Measurements from ENCODE around the gene ARMCX2. TPM values are rescaled to one million over a fixed set of nuclear protein-coding genes. Genes with fewer than 3 reads are reported as not detected.
A peak's percentile ranks its signal among the peaks of the same experiment; 100 is the strongest.

Gene ARMCX2
- total RNA-seq (10 to 100 TPM; 46.6 to 54.6 (median 50.3) TPM), polyA plus RNA-seq (27.7 TPM)
- long read RNA-seq, donor 1, transcript ARMCX2-213 (3 exons, 195 nt), result minor isoform, 6 of 114 reads
- long read RNA-seq, donor 1, transcript ARMCX2-204 (5 exons, 914 nt), result major isoform, 17 of 114 reads
- long read RNA-seq, donor 1, transcript ARMCX2-211 (6 exons, 612 nt), result minor isoform, 7 of 114 reads
- long read RNA-seq, donor 1, transcript ARMCX2-203 (6 exons, 2,674 nt), result minor isoform, 13 of 114 reads
- long read RNA-seq, donor 1, partial matches to known transcripts, result 16 of 114 reads
- long read RNA-seq, donor 1, other reads (novel, unspliced or antisense), result 49 of 114 reads
- long read RNA-seq, donor 2, transcript ARMCX2-203 (6 exons, 2,674 nt), result major isoform, 10 of 48 reads
- long read RNA-seq, donor 2, transcript ARMCX2-204 (5 exons, 914 nt), result minor isoform, 6 of 48 reads
- long read RNA-seq, donor 2, partial matches to known transcripts, result 8 of 48 reads
- long read RNA-seq, donor 2, other reads (novel, unspliced or antisense), result 12 of 48 reads
- long read RNA-seq, donor 3, transcript ARMCX2-208 (6 exons, 758 nt), result minor isoform, 24 of 308 reads
- long read RNA-seq, donor 3, transcript ARMCX2-211 (6 exons, 612 nt), result minor isoform, 17 of 308 reads
- long read RNA-seq, donor 3, transcript ARMCX2-203 (6 exons, 2,674 nt), result major isoform, 93 of 308 reads
- long read RNA-seq, donor 3, transcript ARMCX2-213 (3 exons, 195 nt), result minor isoform, 26 of 308 reads
- long read RNA-seq, donor 3, partial matches to known transcripts, result 19 of 308 reads
- long read RNA-seq, donor 3, other reads (novel, unspliced or antisense), result 99 of 308 reads
- long read RNA-seq, donor 4, transcript ARMCX2-203 (6 exons, 2,674 nt), result major isoform, 9 of 70 reads
- long read RNA-seq, donor 4, partial matches to known transcripts, result 15 of 70 reads
- long read RNA-seq, donor 4, other reads (novel, unspliced or antisense), result 36 of 70 reads

- no peaks in the 10 kb centered on the region for H3K9me3 ChIP-seq (ENCODE audit: control insufficient read depth, low read length)
- intact Hi-C loops (cut with DNase I), result no loop called here
- under 1% methylated on average over 22 of the region's 22 CpGs for WGBS
- ATAC-seq, result peak; percentile 91 to 92
- peak within 1 kb of the TSS; percentile 61 for H3K27ac ChIP-seq (ENCODE audit: low read length)
- H3K4me3 ChIP-seq (ENCODE audit: low read length), result peak within 1 kb of the TSS; percentile 89
- H3K4me1 ChIP-seq (ENCODE audit: control insufficient read depth, insufficient read depth, low read length), result peaks cover 2% of the 10 kb centered on the region
- H3K27me3 ChIP-seq (ENCODE audit: control insufficient read depth, insufficient read depth), result no peaks in the 10 kb centered on the region
- peak; percentile 70 to 85 (median 83) for DNase-seq
These were observed at the start of gene ARMCX2 for GRCh38 chrX:101659601-101660063. TSS of gene ARMCX2 (minus strand) at chrX:101659850. CDS start at chrX:101657588, 2,262 bp downstream.

- no peaks in the 10 kb centered on the region for H3K9me3 ChIP-seq (ENCODE audit: control insufficient read depth, low read length)
- ATAC-seq (no peak), DNase-seq (no peak)
- WGBS, result 70% methylated on average over 3 of the region's 3 CpGs
- no peaks in the 10 kb centered on the region for H3K4me1 ChIP-seq (ENCODE audit: control insufficient read depth, insufficient read depth, low read length)
- no peaks in the 10 kb centered on the region for H3K27me3 ChIP-seq (ENCODE audit: control insufficient read depth, insufficient read depth)
- H3K4me3 ChIP-seq (ENCODE audit: low read length), result no peak overlapping the region
- intact Hi-C loops (cut with DNase I), result no loop called here
- no peak overlapping the region for H3K27ac ChIP-seq (ENCODE audit: low read length)
These were observed 49.7 kb upstream of the ARMCX2 start for GRCh38 chrX:101709384-101709783.

DNA sequence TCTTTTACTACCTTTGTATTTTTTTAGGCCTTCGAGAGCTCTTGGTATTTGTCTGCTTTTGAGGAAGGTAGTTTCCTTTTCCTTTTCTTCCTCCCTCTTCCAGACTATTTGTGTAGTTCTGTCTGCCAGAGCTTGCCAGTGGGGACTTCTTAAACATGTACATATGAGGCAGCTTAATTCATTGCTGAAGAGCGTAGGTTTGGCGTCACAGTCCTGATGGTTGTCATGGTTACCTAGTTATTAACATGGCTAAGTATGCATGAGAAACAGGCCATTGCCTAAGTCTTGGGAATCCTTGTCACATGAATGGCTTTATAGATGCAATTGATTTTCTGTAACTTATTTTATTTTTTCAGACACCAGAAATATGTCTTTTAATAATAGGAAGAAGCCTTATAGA is 48.5 kb upstream of the ARMCX2 start:
- 53% methylated on average over 3 of the region's 3 CpGs for WGBS
- no peak for ATAC-seq
- H3K4me1 ChIP-seq (ENCODE audit: control insufficient read depth, insufficient read depth, low read length), result no peaks in the 10 kb centered on the region
- H3K4me3 ChIP-seq (ENCODE audit: low read length), result no peak overlapping the region
- no peaks in the 10 kb centered on the region for H3K27me3 ChIP-seq (ENCODE audit: control insufficient read depth, insufficient read depth)
- no peak for DNase-seq
- intact Hi-C loops (cut with DNase I), result no loop called here
- H3K27ac ChIP-seq (ENCODE audit: low read length), result no peak overlapping the region
- no peaks in the 10 kb centered on the region for H3K9me3 ChIP-seq (ENCODE audit: control insufficient read depth, low read length)

DNA sequence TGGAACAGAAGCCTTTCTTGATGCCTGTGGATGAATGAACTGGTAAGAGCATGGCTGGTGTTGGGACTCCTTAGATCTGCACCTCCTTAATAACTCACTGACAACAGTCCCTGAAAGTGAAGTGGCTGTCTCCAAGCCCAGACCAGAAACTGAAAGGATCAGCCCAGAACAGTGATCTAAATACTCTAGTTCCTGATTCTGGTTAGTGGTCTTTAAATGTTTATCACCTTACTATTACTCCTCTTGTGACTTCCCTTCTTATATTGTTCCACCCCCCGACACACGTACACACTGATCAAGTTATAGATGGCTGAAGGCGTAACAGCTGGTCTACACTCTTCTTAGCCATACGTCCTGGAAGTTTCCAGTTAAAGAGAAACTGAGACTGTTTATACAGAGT is 33.8 kb upstream of the ARMCX2 start:
- ATAC-seq, result no peak
- intact Hi-C loops (cut with DNase I), result no loop called here
- no peaks in the 10 kb centered on the region for H3K9me3 ChIP-seq (ENCODE audit: control insufficient read depth, low read length)
- 78% methylated on average over 4 of the region's 4 CpGs for WGBS
- no peaks in the 10 kb centered on the region for H3K27me3 ChIP-seq (ENCODE audit: control insufficient read depth, insufficient read depth)
- H3K27ac ChIP-seq (ENCODE audit: low read length), result no peak overlapping the region
- H3K4me3 ChIP-seq (ENCODE audit: low read length), result no peak overlapping the region
- no peaks in the 10 kb centered on the region for H3K4me1 ChIP-seq (ENCODE audit: control insufficient read depth, insufficient read depth, low read length)
- no peak for DNase-seq

GRCh38 chrX:101691835-101692234 is 32.2 kb upstream of the ARMCX2 start:
- Histone ChIP-seq H3K4me1 (ENCODE audit: control insufficient read depth, insufficient read depth, low read length) (no peaks in the 10 kb centered on the region), H3K9me3 (ENCODE audit: control insufficient read depth, low read length) (no peaks in the 10 kb centered on the region), H3K27me3 (ENCODE audit: control insufficient read depth, insufficient read depth) (no peaks in the 10 kb centered on the region), H3K4me3 (ENCODE audit: low read length) (no peak overlapping the region), H3K27ac (ENCODE audit: low read length) (no peak overlapping the region)
- no peak for ATAC-seq
- intact Hi-C loops (cut with DNase I), result no loop called here
- WGBS, result 56% methylated on average over 1 of the region's 1 CpG
- no peak for DNase-seq

DNA sequence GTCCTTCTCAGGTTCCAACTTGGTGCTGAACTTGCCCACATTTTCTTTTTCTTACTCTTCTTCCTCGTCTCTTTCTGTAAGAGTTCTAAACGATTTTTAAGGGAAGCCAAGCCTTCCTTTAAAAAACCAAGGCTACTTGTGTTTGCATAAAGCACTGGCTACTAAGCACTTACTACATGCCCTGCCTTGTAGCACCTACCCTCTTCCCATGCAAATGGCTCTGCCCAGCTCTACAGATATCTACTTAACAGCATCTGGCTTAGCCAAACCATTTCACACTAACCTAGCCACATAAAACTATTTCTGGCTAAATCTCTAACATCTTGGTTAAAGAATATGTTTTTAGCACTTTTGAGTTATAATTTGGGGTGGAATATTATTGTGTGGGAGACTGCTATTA is 26.9 kb upstream of the ARMCX2 start:
- no peaks in the 10 kb centered on the region for H3K27me3 ChIP-seq (ENCODE audit: control insufficient read depth, insufficient read depth)

DNA sequence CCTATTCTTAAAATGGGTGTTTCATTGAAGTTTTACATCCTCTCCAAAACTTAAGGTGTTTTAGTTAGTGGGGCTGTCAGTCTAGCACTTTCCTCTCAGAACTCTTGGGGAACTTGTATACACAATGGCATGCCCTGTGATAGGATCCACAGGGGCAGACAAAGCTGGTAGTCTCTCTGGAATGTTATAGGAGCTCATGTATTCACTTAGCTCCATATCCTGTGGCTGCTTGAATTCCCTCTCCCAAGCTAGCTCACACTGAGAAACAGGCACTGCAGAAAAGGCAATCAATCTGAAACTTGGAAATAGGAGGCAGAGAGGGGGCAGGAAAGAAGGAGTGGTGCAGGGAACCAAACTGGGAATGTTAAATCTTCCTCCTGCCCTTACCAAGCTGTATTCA is 26.3 kb upstream of the ARMCX2 start:
- Histone ChIP-seq H3K4me1 (ENCODE audit: control insufficient read depth, insufficient read depth, low read length) (no peaks in the 10 kb centered on the region), H3K9me3 (ENCODE audit: control insufficient read depth, low read length) (no peaks in the 10 kb centered on the region), H3K4me3 (ENCODE audit: low read length) (no peak overlapping the region), H3K27ac (ENCODE audit: low read length) (no peak overlapping the region), H3K27me3 (ENCODE audit: control insufficient read depth, insufficient read depth) (no peaks in the 10 kb centered on the region)
- ATAC-seq, result peak in 1 of 2 donors; percentile 35
- intact Hi-C loops (cut with DNase I), result no loop called here
- DNase-seq, result no peak

More for the DNA sequence above, 26.9 kb upstream of the ARMCX2 start:
- ATAC-seq, result peak in 1 of 2 donors; percentile 43
- Histone ChIP-seq H3K4me3 (ENCODE audit: low read length) (no peak overlapping the region), H3K27ac (ENCODE audit: low read length) (no peak overlapping the region), H3K4me1 (ENCODE audit: control insufficient read depth, insufficient read depth, low read length) (no peaks in the 10 kb centered on the region), H3K9me3 (ENCODE audit: control insufficient read depth, low read length) (no peaks in the 10 kb centered on the region)
- DNase-seq, result no peak
- WGBS, result 41% methylated on average over 2 of the region's 2 CpGs
- intact Hi-C loops (cut with DNase I), result no loop called here

DNA sequence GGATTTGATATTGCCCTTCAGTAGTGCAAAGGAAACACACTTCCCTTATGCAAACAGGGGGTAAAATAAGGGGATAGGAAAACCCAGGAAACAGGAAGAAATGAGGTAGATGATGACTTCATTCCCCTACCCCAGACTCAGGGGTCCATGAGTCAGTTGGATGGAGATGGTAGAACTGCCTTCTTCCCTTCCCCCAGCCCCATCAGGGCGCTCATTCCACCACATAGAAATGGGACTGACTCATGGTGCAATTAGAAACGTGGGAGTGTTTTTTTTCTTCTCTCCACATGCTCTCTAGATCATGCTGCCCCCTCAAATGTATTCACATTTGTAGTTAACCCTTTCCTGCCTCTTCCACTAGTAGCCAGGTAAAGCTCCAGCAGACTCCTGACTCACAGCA is 23.1 kb upstream of the ARMCX2 start:
- Histone ChIP-seq H3K4me3 (ENCODE audit: low read length) (no peak overlapping the region), H3K27ac (ENCODE audit: low read length) (no peak overlapping the region), H3K9me3 (ENCODE audit: control insufficient read depth, low read length) (no peaks in the 10 kb centered on the region), H3K4me1 (ENCODE audit: control insufficient read depth, insufficient read depth, low read length) (no peaks in the 10 kb centered on the region), H3K27me3 (ENCODE audit: control insufficient read depth, insufficient read depth) (no peaks in the 10 kb centered on the region)
- DNase-seq, result no peak
- intact Hi-C loops (cut with DNase I), result no loop called here
- ATAC-seq, result no peak
- WGBS, result 33% methylated on average over 2 of the region's 2 CpGs

DNA sequence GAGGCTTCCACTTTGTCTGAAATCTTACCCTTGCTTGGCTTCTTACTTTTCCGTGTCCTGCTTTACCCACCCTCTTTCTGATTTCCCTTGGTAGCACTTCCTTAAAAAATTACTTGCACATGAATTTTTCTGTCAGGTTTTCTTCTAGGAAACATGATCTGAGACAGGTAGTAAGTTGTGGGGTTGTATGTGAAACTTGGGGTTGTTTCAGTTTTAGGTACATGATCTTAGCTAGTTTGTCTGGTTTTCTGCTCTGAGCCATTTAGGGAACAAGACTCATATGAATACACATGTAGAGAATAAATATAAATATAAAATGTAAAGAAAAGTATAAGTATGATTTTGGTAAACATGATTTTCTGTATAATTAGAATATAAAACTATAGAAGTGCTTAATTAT is 17.4 kb upstream of the ARMCX2 start:
- no peaks in the 10 kb centered on the region for H3K27me3 ChIP-seq (ENCODE audit: control insufficient read depth, insufficient read depth)
- ATAC-seq (no peak), DNase-seq (no peak)
- WGBS, result 69% methylated on average over 1 of the region's 1 CpG
- no peaks in the 10 kb centered on the region for H3K9me3 ChIP-seq (ENCODE audit: control insufficient read depth, low read length)
- H3K4me1 ChIP-seq (ENCODE audit: control insufficient read depth, insufficient read depth, low read length), result no peaks in the 10 kb centered on the region
- no peak overlapping the region for H3K4me3 ChIP-seq (ENCODE audit: low read length)
- intact Hi-C loops (cut with DNase I), result no loop called here
- H3K27ac ChIP-seq (ENCODE audit: low read length), result no peak overlapping the region

GRCh38 chrX:101676571-101676970 is 16.9 kb upstream of the ARMCX2 start:
- Histone ChIP-seq H3K4me3 (ENCODE audit: low read length) (no peak overlapping the region), H3K27me3 (ENCODE audit: control insufficient read depth, insufficient read depth) (no peaks in the 10 kb centered on the region), H3K27ac (ENCODE audit: low read length) (no peak overlapping the region), H3K4me1 (ENCODE audit: control insufficient read depth, insufficient read depth, low read length) (no peaks in the 10 kb centered on the region), H3K9me3 (ENCODE audit: control insufficient read depth, low read length) (no peaks in the 10 kb centered on the region)
- intact Hi-C loops (cut with DNase I), result no loop called here
- ATAC-seq (no peak), DNase-seq (no peak)
- WGBS, result 83% methylated on average over 3 of the region's 3 CpGs

- H3K4me3 ChIP-seq (ENCODE audit: low read length), result no peak overlapping the region
- no peak for DNase-seq
- no peaks in the 10 kb centered on the region for H3K27me3 ChIP-seq (ENCODE audit: control insufficient read depth, insufficient read depth)
- intact Hi-C loops (cut with DNase I), result no loop called here
- no peaks in the 10 kb centered on the region for H3K9me3 ChIP-seq (ENCODE audit: control insufficient read depth, low read length)
- no peaks in the 10 kb centered on the region for H3K4me1 ChIP-seq (ENCODE audit: control insufficient read depth, insufficient read depth, low read length)
- ATAC-seq, result no peak
- no peak overlapping the region for H3K27ac ChIP-seq (ENCODE audit: low read length)
- 50% methylated on average over 2 of the region's 2 CpGs for WGBS
These were observed 8.5 kb upstream of the ARMCX2 start for GRCh38 chrX:101668143-101668542.

Data from right cardiac atrium (tissue), 5 donors.